Central memory CD4-positive, alpha-beta T cell (primary cell): Measurements from ENCODE around the gene TMED4.
"Not testable (repeated sequence)": the region's sequence is repeated elsewhere in the genome, so short reads cannot be mapped to it uniquely, and the experiment has no call there.

Experiments
- DNase-seq: peaks from one replicate; pipeline ENCODE4 v3.0.0; 2022

The TMED4 gene

GRCh38 chr7:44568771-44569560 is 13.1 kb downstream of the TMED4 start:
- DNase-seq, result no peak

GRCh38 chr7:44567884-44568283 is 14.1 kb downstream of the TMED4 start:
- DNase-seq, result no peak

GRCh38 chr7:44566680-44567079 is 15.4 kb downstream of the TMED4 start:
- no peak for DNase-seq

- no peak for DNase-seq
These were observed 16.1 kb downstream of the TMED4 start for GRCh38 chr7:44565795-44566559.

GRCh38 chr7:44565097-44565794 is 16.8 kb downstream of the TMED4 start:
- peak; percentile 50 for DNase-seq

- no peak for DNase-seq
These were observed 17.4 kb downstream of the TMED4 start for GRCh38 chr7:44564606-44565005.

- DNase-seq, result no peak
These were observed 18.8 kb downstream of the TMED4 start for GRCh38 chr7:44563171-44563679.

GRCh38 chr7:44562622-44562962 is 19.4 kb downstream of the TMED4 start:
- not testable (repeated sequence) for DNase-seq

GRCh38 chr7:44561962-44562621 is 19.9 kb downstream of the TMED4 start:
- no peak for DNase-seq

GRCh38 chr7:44561481-44561880 is 20.6 kb downstream of the TMED4 start:
- DNase-seq, result no peak

- DNase-seq, result no peak
These were observed 22.5 kb downstream of the TMED4 start for GRCh38 chr7:44559485-44559884.

- no peak for DNase-seq
These were observed 24.5 kb downstream of the TMED4 start for GRCh38 chr7:44557485-44557884.

- DNase-seq, result no peak
These were observed 26.7 kb downstream of the TMED4 start for GRCh38 chr7:44555350-44555749.

GRCh38 chr7:44552473-44553005 is 29.5 kb downstream of the TMED4 start:
- not testable (repeated sequence) for DNase-seq

GRCh38 chr7:44549457-44549856 is 32.6 kb downstream of the TMED4 start:
- DNase-seq, result no peak

- DNase-seq, result no peak
These were observed 33.1 kb downstream of the TMED4 start for GRCh38 chr7:44548893-44549292.

GRCh38 chr7:44547536-44548231 is 34.3 kb downstream of the TMED4 start:
- DNase-seq, result no peak

GRCh38 chr7:44541876-44542610 is 40.0 kb downstream of the TMED4 start:
- no peak for DNase-seq

GRCh38 chr7:44541028-44541869 is 40.8 kb downstream of the TMED4 start, which contains the start of gene NPC1L1:
NPC1L1 (minus strand) TSS chr7:44541330; CDS start chr7:44541259, 71 bp downstream.
- no peak for DNase-seq

GRCh38 chr7:44540592-44541027 is 41.4 kb downstream of the TMED4 start:
- no peak for DNase-seq
